ENCODE measurements around the gene TMEM114.

GRCh38 chr16:8548166-8548565, 42.1 kb downstream of the TMEM114 start:
- TF ChIP-seq EZH2 (IDR thresholded peaks at IDR 0.05; ENCODE audit: insufficient read depth, poor library complexity, severe bottlenecking) (no peak), EZH2phosphoT487 (IDR thresholded peaks at IDR 0.05; ENCODE audit: insufficient read depth, low read depth) (no peak)
